ENCODE results near the gene OSBPL6. TPM values are rescaled to one million over a fixed set of nuclear protein-coding genes. Genes with fewer than 3 reads are reported as not detected.

Gene OSBPL6
- total and polyA plus RNA-seq, 10 of the 15 experiments (the other 5 are each of a cell fraction or from before 2014, with no cell fraction given) = 0.01 to 0.08 (median 0.03) TPM; not detected in 5

DNA sequence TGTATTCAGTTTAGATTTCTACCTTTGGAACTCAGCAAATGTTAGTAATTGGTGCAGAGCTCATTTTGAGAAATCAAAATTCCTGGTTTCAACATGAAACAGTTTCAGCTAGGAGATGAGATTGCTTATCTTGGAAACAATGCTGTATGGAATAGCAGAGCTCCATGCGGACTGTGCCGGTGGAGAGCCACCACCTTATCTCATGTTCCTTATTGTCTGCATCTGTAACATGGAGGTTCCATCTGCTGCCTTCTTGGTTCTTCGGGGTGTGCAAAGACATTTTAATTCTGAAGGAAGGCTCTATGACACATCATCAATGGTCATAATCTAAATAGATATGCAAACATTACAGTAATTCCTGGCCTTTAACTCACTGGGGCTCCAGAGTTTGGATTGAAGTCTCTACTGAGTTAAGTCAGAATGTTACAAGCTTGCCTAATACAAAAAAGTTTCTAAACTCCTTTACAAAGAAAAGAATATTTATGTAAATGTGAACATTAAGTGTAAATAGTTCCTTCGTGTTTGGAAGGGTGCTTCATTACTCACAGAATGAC lies 191.4 kb downstream of the OSBPL6 start:
- WGBS (ENCODE audit: insufficient coverage, insufficient replicate concordance, low lambda C conversion rate, missing lambda C conversion rate) = 67% methylated on average over 4 of the region's 4 CpGs
- SMC1A ChIA-PET (ENCODE audit: uncharacterized antibody, unreplicated experiment) = interaction anchor here (1.3 kb wide), 1 partner anchor 9 kb away, joined by 4 read pairs; no protein-coding TSS in a partner anchor

DNA sequence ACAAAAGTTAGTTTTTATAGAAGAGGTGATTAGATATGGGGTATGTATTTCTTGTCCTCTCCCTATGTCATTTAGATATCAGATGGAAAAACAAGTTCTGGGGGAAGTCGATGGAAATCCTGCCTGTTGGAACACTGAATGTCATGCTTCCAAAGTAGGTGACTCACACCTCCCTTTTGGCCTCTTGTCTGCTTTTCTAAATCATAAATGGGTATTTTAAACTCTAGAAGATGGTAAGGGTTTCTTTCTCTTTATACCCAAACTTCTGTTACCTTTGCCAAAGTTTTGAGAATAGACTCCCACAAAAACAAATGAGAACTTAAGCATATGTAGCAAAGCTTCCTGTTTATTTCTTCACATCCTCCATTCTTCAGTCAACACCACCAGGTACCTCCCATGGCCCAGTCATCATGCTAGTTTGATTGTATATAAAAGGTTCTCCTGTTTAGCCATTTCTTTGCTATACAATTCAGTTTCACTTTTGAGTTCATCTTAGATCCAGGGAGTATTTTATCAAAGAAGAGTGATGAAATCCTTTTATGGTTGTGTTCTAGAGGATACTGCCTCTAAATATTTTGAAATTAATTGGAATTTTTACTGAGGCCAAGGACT lies 192.8 kb downstream of the OSBPL6 start:
- BruUV-seq (replicated peaks) = no TSS peak
- intact Hi-C loops (cut with micrococcal nuclease; ENCODE audit: unreplicated experiment) = no loop called here
- no peak for TF ChIP-seq ZSCAN29 (IDR thresholded peaks at IDR 0.05)
- TF ChIP-seq, protein P1, sequence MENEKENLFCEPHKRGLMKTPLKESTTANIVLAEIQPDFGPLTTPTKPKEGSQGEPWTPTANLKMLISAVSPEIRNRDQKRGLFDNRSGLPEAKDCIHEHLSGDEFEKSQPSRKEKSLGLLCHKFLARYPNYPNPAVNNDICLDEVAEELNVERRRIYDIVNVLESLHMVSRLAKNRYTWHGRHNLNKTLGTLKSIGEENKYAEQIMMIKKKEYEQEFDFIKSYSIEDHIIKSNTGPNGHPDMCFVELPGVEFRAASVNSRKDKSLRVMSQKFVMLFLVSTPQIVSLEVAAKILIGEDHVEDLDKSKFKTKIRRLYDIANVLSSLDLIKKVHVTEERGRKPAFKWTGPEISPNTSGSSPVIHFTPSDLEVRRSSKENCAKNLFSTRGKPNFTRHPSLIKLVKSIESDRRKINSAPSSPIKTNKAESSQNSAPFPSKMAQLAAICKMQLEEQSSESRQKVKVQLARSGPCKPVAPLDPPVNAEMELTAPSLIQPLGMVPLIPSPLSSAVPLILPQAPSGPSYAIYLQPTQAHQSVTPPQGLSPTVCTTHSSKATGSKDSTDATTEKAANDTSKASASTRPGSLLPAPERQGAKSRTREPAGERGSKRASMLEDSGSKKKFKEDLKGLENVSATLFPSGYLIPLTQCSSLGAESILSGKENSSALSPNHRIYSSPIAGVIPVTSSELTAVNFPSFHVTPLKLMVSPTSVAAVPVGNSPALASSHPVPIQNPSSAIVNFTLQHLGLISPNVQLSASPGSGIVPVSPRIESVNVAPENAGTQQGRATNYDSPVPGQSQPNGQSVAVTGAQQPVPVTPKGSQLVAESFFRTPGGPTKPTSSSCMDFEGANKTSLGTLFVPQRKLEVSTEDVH (IDR thresholded peaks at IDR 0.05; ENCODE audit: low read depth, partially characterized antibody) = no peak
- no peak for TF ChIP-seq RAD21 (IDR thresholded peaks at IDR 0.05; ENCODE audit: insufficient read depth, low read depth, low read length)
- TF ChIP-seq NFIC (IDR thresholded peaks at IDR 0.05; ENCODE audit: low read depth, low read length) = no peak
- TF ChIP-seq NR2C2 (IDR thresholded peaks at IDR 0.05; ENCODE audit: borderline replicate concordance, control insufficient read depth, insufficient read length, low read depth) = no peak
- TF ChIP-seq DPF2 (IDR thresholded peaks at IDR 0.05) = no peak
- TF ChIP-seq SIX5 (IDR thresholded peaks at IDR 0.05; ENCODE audit: low read depth, low read length, severe bottlenecking) = no peak
- TF ChIP-seq NRF1 (conservative IDR thresholded peaks at IDR 0.05; ENCODE audit: low read depth, low read length) = no peak
- no peak for TF ChIP-seq IKZF2 (IDR thresholded peaks at IDR 0.05)
- TF ChIP-seq FOXK2 (IDR thresholded peaks at IDR 0.05) = no peak
- no peak for TF ChIP-seq RELA (IDR thresholded peaks at IDR 0.05; ENCODE audit: borderline replicate concordance, partially characterized antibody)

More for the DNA sequence above, 191.4 kb downstream of the OSBPL6 start:
- in situ Hi-C loops (cut with MboI) (no loop called here), intact Hi-C loops (cut with micrococcal nuclease; ENCODE audit: unreplicated experiment) (no loop called here)
- ATAC-seq (no peak), DNase-seq (ENCODE audit: low read depth, low spot score) (no peak), FAIRE-seq (no peak)
- no peak overlapping the region for H3K4me3 ChIP-seq
- POLR2A ChIA-PET = no interaction called here
- H3K4me1 ChIP-seq (ENCODE audit: control insufficient read depth, insufficient read depth, low read length) = no peaks in the 10 kb centered on the region
- CTCF ChIA-PET = interaction anchor here (1.3 to 1.5 kb wide), 2 partner anchors 11 kb away, joined by 3 to 4 read pairs; no protein-coding TSS in a partner anchor
- H3K79me2 ChIP-seq (ENCODE audit: control insufficient read depth, insufficient read depth, low read length) = no peaks in the 10 kb centered on the region
- H4K20me1 ChIP-seq (ENCODE audit: control insufficient read depth, insufficient read depth) = no peaks in the 10 kb centered on the region
- no peak overlapping the region for H3K4me2 ChIP-seq (ENCODE audit: control insufficient read depth, insufficient read depth)
- H3K9me3 ChIP-seq (replicated peaks; ENCODE audit: control insufficient read depth, insufficient read depth, low read length) = no peaks in the 10 kb centered on the region
- no peak overlapping the region for H2AFZ ChIP-seq (ENCODE audit: control insufficient read depth, low read depth, low read length)
- no peak overlapping the region for H3K9ac ChIP-seq (ENCODE audit: control insufficient read depth, insufficient read depth, low read length)
- TF ChIP-seq CREM (IDR thresholded peaks at IDR 0.05; ENCODE audit: low read depth) (no peak), CBFB (IDR thresholded peaks at IDR 0.05; ENCODE audit: low read depth) (no peak), CREB1 (IDR thresholded peaks at IDR 0.05; ENCODE audit: low read depth) (no peak), HCFC1 (IDR thresholded peaks at IDR 0.05; ENCODE audit: low read length) (no peak), NR2C2 (IDR thresholded peaks at IDR 0.05; ENCODE audit: borderline replicate concordance, control insufficient read depth, insufficient read length, low read depth) (no peak)
- TF ChIP-seq, protein P2, sequence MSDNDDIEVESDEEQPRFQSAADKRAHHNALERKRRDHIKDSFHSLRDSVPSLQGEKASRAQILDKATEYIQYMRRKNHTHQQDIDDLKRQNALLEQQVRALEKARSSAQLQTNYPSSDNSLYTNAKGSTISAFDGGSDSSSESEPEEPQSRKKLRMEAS (IDR thresholded peaks at IDR 0.05; ENCODE audit: low read depth, low read length) = no peak
- H3K27ac ChIP-seq (ENCODE audit: control insufficient read depth, insufficient read depth) = no peak overlapping the region
- RAD21 ChIA-PET (ENCODE audit: unreplicated experiment) = no interaction called here
- H3K36me3 ChIP-seq (ENCODE audit: control insufficient read depth in 2 of 2, insufficient read depth in 2 of 2, low read length in 1 of 2) = no peaks in the 10 kb centered on the region
- BruUV-seq (replicated peaks) = no TSS peak
- no peaks in the 10 kb centered on the region for H3K27me3 ChIP-seq (replicated peaks in 1 of 2; ENCODE audit: control insufficient read depth in 2 of 2, insufficient read depth in 2 of 2, low read length in 1 of 2)

More for the DNA sequence above, 192.8 kb downstream of the OSBPL6 start:
- RAD21 ChIA-PET (ENCODE audit: unreplicated experiment) = no interaction called here
- Histone ChIP-seq H3K9ac (ENCODE audit: control insufficient read depth, insufficient read depth, low read length) (no peak overlapping the region), H4K20me1 (ENCODE audit: control insufficient read depth, insufficient read depth) (no peaks in the 10 kb centered on the region), H3K79me2 (ENCODE audit: control insufficient read depth, insufficient read depth, low read length) (no peaks in the 10 kb centered on the region), H3K9me3 (replicated peaks; ENCODE audit: control insufficient read depth, insufficient read depth, low read length) (no peaks in the 10 kb centered on the region), H3K4me1 (ENCODE audit: control insufficient read depth, insufficient read depth, low read length) (no peaks in the 10 kb centered on the region), H3K27ac (ENCODE audit: control insufficient read depth, insufficient read depth) (no peak overlapping the region), H3K27me3 (replicated peaks in 1 of 2; ENCODE audit: control insufficient read depth in 2 of 2, insufficient read depth in 2 of 2, low read length in 1 of 2) (no peaks in the 10 kb centered on the region), H3K4me3 (no peak overlapping the region), H3K4me2 (ENCODE audit: control insufficient read depth, insufficient read depth) (0 out of 2 replicates have a peak overlapping the region, but pooled peaks have one; percentile 23), H3K36me3 (ENCODE audit: control insufficient read depth in 2 of 2, insufficient read depth in 2 of 2, low read length in 1 of 2) (no peaks in the 10 kb centered on the region), H2AFZ (ENCODE audit: control insufficient read depth, low read depth, low read length) (no peak overlapping the region)
- POLR2A ChIA-PET = interaction anchor here (0.5 to 0.7 kb wide), 2 partner anchors 8 to 260 kb away, joined by 3 to 6 read pairs; no protein-coding TSS in a partner anchor
- ATAC-seq = no peak
- DNase-seq (ENCODE audit: low read depth, low spot score) = no peak
- CTCF ChIA-PET = interaction anchor here (1.5 to 1.9 kb wide), 2 partner anchors 10 to 32 kb away, joined by 4 to 11 read pairs; no protein-coding TSS in a partner anchor
- 84% methylated on average over 1 of the region's 1 CpG for WGBS (ENCODE audit: insufficient coverage, insufficient replicate concordance, low lambda C conversion rate, missing lambda C conversion rate)
- no peak for FAIRE-seq
- in situ Hi-C loops (cut with MboI) = no loop called here
- SMC1A ChIA-PET (ENCODE audit: uncharacterized antibody, unreplicated experiment) = no interaction called here
